Measurements from ENCODE around the gene MDP1.
A peak's percentile ranks its signal among the peaks of the same experiment; 100 is the strongest.

DNA sequence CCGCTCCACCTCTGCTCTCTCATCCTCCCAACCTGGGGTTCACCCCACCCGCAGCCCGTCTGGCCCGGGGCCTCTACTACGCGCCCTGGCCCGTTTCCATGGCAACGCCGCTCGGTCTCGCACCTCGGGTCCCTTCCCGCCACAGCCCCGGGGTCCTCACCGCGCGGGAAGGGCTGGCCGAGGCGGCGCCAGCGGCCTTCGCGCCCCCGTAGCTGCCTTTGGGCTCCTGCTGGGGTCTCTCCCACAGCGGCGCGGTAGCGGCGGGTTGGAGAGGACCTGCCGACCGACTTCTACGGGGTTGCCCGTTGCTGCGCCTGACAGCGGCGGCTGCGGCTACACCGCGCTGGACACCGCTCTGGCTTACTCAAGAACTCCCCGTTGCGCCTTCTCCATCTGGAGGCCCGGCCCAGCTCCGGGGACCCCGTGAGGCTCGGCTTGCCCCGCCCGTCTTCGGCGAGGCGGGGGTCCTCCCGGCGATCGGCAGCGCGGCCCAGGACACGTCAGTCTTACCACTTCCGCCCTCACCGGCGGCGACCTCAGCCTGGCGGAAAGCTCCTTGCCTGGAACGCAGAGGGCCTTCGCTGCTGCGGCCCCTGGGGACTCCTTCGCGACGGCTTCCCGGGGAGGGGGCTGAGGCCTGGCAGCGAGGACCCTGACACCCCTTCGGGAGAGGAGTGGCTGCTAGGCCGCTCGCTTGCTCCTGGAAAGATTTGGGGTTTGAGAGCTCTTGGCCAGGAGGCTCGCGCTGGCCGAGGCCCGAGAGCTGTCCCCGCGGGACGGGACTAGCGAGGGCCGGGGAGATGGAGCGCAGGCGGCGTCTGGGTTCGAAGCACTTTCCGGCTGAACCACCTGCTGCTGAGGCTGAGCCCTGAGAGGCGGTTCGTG, 20.4 kb downstream of the MDP1 start, which contains the start of gene TM9SF1:
- TF ChIP-seq, protein P1, sequence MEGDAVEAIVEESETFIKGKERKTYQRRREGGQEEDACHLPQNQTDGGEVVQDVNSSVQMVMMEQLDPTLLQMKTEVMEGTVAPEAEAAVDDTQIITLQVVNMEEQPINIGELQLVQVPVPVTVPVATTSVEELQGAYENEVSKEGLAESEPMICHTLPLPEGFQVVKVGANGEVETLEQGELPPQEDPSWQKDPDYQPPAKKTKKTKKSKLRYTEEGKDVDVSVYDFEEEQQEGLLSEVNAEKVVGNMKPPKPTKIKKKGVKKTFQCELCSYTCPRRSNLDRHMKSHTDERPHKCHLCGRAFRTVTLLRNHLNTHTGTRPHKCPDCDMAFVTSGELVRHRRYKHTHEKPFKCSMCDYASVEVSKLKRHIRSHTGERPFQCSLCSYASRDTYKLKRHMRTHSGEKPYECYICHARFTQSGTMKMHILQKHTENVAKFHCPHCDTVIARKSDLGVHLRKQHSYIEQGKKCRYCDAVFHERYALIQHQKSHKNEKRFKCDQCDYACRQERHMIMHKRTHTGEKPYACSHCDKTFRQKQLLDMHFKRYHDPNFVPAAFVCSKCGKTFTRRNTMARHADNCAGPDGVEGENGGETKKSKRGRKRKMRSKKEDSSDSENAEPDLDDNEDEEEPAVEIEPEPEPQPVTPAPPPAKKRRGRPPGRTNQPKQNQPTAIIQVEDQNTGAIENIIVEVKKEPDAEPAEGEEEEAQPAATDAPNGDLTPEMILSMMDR (IDR thresholded peaks at IDR 0.05), result no peak
- TF ChIP-seq POLR2A (IDR thresholded peaks at IDR 0.05), result peak; percentile 68

Data from prostate gland (tissue), 2 donors.